ENCODE data around the gene PFKM. TPM values are rescaled to one million over a fixed set of nuclear protein-coding genes. Genes with fewer than 3 reads are reported as not detected.
A peak's percentile ranks its signal among the peaks of the same experiment; 100 is the strongest.

PFKM gene
- total RNA-seq, 2 experiments from 2014 or later: 59.7 to 65.8 TPM

GRCh38 chr12:48157889-48158370, 38.8 kb downstream of the PFKM start:
- ChIA-PET CTCF (interaction anchor here (0.7 to 2.6 kb wide), 12 partner anchors 8 to 460 kb away, joined by 3 to 11 read pairs (median 6); partner anchors contain the start of genes CCDC184 and SENP1), POLR2A (interaction anchor here (0.5 to 3.0 kb wide), 20 partner anchors 10 to 658 kb away, joined by 3 to 25 read pairs (median 4); partner anchors contain the start of gene SENP1)
- no peaks in the 10 kb centered on the region for H3K9me3 Mint-ChIP-seq
- DNase-seq (peak; percentile 51), ATAC-seq (peak; percentile 14)
- H3K36me3 Mint-ChIP-seq (ENCODE audit: low read depth): peaks cover 4% of the 10 kb centered on the region
- peak; percentile 4 for TF ChIP-seq CTCF (IDR thresholded peaks at IDR 0.05)
- intact Hi-C loops (cut with micrococcal nuclease): loop anchor here (2.0 kb wide), 1 partner anchor 53 kb away; no protein-coding TSS in a partner anchor
- no peaks in the 10 kb centered on the region for H3K27me3 Mint-ChIP-seq
- H3K4me3 Mint-ChIP-seq: peak overlapping the region; percentile 96
- H3K27ac Mint-ChIP-seq: peak overlapping the region; percentile 96
- peaks cover 25% of the 10 kb centered on the region for H3K4me1 Mint-ChIP-seq (ENCODE audit: low read depth)

- no peak overlapping the region for H3K27ac Mint-ChIP-seq
- intact Hi-C loops (cut with micrococcal nuclease): no loop called here
- no peaks in the 10 kb centered on the region for H3K36me3 Mint-ChIP-seq (ENCODE audit: low read depth)
- ATAC-seq (no peak), DNase-seq (no peak)
- ChIA-PET POLR2A (interaction anchor here (1.3 kb wide), 1 partner anchor 158 kb away, joined by 3 read pairs; no protein-coding TSS in a partner anchor), CTCF (interaction anchor here (0.8 to 1.3 kb wide), 3 partner anchors 23 to 458 kb away, joined by 3 read pairs; no protein-coding TSS in a partner anchor)
- H3K4me1 Mint-ChIP-seq (ENCODE audit: low read depth): peaks cover 16% of the 10 kb centered on the region
- no peak overlapping the region for H3K4me3 Mint-ChIP-seq
- no peaks in the 10 kb centered on the region for H3K27me3 Mint-ChIP-seq
- TF ChIP-seq CTCF (IDR thresholded peaks at IDR 0.05): no peak
- no peaks in the 10 kb centered on the region for H3K9me3 Mint-ChIP-seq
Measured at GRCh38 chr12:48160046-48160445, 40.9 kb downstream of the PFKM start.

- no peaks in the 10 kb centered on the region for H3K36me3 Mint-ChIP-seq (ENCODE audit: low read depth)
- ChIA-PET CTCF (interaction anchor here (1.0 to 1.3 kb wide), 3 partner anchors 22 to 306 kb away, joined by 3 read pairs; no protein-coding TSS in a partner anchor), POLR2A (interaction anchor here (1.3 kb wide), 1 partner anchor 159 kb away, joined by 3 read pairs; no protein-coding TSS in a partner anchor)
- H3K27me3 Mint-ChIP-seq: peaks cover under 1% of the 10 kb centered on the region
- TF ChIP-seq CTCF (IDR thresholded peaks at IDR 0.05): no peak
- no peak for DNase-seq
- no peak overlapping the region for H3K4me3 Mint-ChIP-seq
- no peaks in the 10 kb centered on the region for H3K9me3 Mint-ChIP-seq
- peaks cover 16% of the 10 kb centered on the region for H3K4me1 Mint-ChIP-seq (ENCODE audit: low read depth)
- H3K27ac Mint-ChIP-seq: no peak overlapping the region
- intact Hi-C loops (cut with micrococcal nuclease): no loop called here
- ATAC-seq: no peak
Measured at GRCh38 chr12:48160807-48161206, 41.6 kb downstream of the PFKM start.

- intact Hi-C loops (cut with micrococcal nuclease): no loop called here
- no peak for DNase-seq
- ChIA-PET POLR2A (no interaction called here), CTCF (interaction anchor here (1.0 to 3.1 kb wide), 6 partner anchors 11 to 397 kb away, joined by 3 to 14 read pairs (median 8); partner anchors contain the start of gene CCDC184)
- H3K27ac Mint-ChIP-seq: no peak overlapping the region
- H3K9me3 Mint-ChIP-seq: no peaks in the 10 kb centered on the region
- no peaks in the 10 kb centered on the region for H3K36me3 Mint-ChIP-seq (ENCODE audit: low read depth)
- peaks cover 8% of the 10 kb centered on the region for H3K4me1 Mint-ChIP-seq (ENCODE audit: low read depth)
- ATAC-seq: no peak
- peaks cover 5% of the 10 kb centered on the region for H3K27me3 Mint-ChIP-seq
- TF ChIP-seq CTCF (IDR thresholded peaks at IDR 0.05): no peak
- H3K4me3 Mint-ChIP-seq: no peak overlapping the region
Measured at GRCh38 chr12:48163150-48163747, 44.1 kb downstream of the PFKM start.

- CTCF ChIA-PET: interaction anchor here (0.6 to 3.1 kb wide), 23 partner anchors 9 to 398 kb away, joined by 3 to 14 read pairs (median 5); partner anchors contain the start of genes CCDC184, SENP1 and VDR
- POLR2A ChIA-PET: interaction anchor here (0.8 kb wide), 1 partner anchor 12 kb away, joined by 3 read pairs; no protein-coding TSS in a partner anchor
- Mint-ChIP-seq H3K36me3 (ENCODE audit: low read depth) (no peaks in the 10 kb centered on the region), H3K4me3 (no peak overlapping the region), H3K4me1 (ENCODE audit: low read depth) (peaks cover 5% of the 10 kb centered on the region), H3K27me3 (peaks cover 5% of the 10 kb centered on the region), H3K27ac (no peak overlapping the region), H3K9me3 (no peaks in the 10 kb centered on the region)
- no peak for ATAC-seq
- intact Hi-C loops (cut with micrococcal nuclease): no loop called here
- DNase-seq: no peak
- TF ChIP-seq CTCF (IDR thresholded peaks at IDR 0.05): no peak
Measured at GRCh38 chr12:48164451-48164850, 45.3 kb downstream of the PFKM start.
